OCI-LY3 (cell line): ENCODE results near the gene PTPN20.
A peak's percentile ranks its signal among the peaks of the same experiment; 100 is the strongest.

Source experiments
- H2AFZ ChIP-seq: fragments of 200-600, 300-600 bp; shearing (Covaris generic); 2 replicates; pipeline ENCODE4 v1.6.0; 2014; ENCODE audit warnings: antibody characterized with exemption, low read depth, low read length
- H3K27ac ChIP-seq: fragments of 200-600, 300-600 bp; sonication (generic); 2 replicates; pipeline ENCODE4 v1.5.1; 2014; ENCODE audit warnings: mild to moderate bottlenecking, low read length, moderate library complexity, mixed read lengths
- H3K27me3 ChIP-seq: fragments of 200-600, 300-600 bp; sonication (generic); 2 replicates; pipeline ENCODE4 v1.6.1; 2014; ENCODE audit warnings: low read depth, low read length, mixed read lengths
- H3K36me3 ChIP-seq: fragments of 200-600, 300-600 bp; sonication (generic); replicated peaks from 2 replicates; pipeline ENCODE3; 2014; ENCODE audit warnings: low read depth, low read length, mixed read lengths
- H3K4me1 ChIP-seq: fragments of 300-600, 200-600 bp; sonication (generic); 2 replicates; pipeline ENCODE4 v1.6.1; 2014; ENCODE audit warnings: low read length, mixed read lengths
- H3K4me2 ChIP-seq: fragments of 200-600, 300-600 bp; sonication (generic); 2 replicates; pipeline ENCODE4 v1.6.1; 2014; ENCODE audit warnings: low read length, mixed read lengths
- H3K4me3 ChIP-seq: fragments of 300-600, 200-600 bp; sonication (generic); 2 replicates; pipeline ENCODE4 v1.5.1; 2014; ENCODE audit warnings: antibody characterized with exemption, mild to moderate bottlenecking, low read length, moderate library complexity
- H3K79me2 ChIP-seq: fragments of 300-600, 200-600 bp; shearing (Covaris generic); 2 replicates; pipeline ENCODE4 v1.6.1; 2014; ENCODE audit warnings: mild to moderate bottlenecking, low read length, mixed read lengths
- H3K9ac ChIP-seq: fragments of 300-600, 200-600 bp; shearing (Covaris generic); 2 replicates; pipeline ENCODE4 v1.6.0; 2014; ENCODE audit warnings: mild to moderate bottlenecking, low read length, moderate library complexity
- H3K9me3 ChIP-seq: fragments of 200-600, 300-600 bp; shearing (Covaris generic); 2 replicates; pipeline ENCODE4 v1.6.1; 2014; ENCODE audit warnings: low read length, mixed read lengths; ENCODE audit not compliant: insufficient read depth
- H4K20me1 ChIP-seq: fragments of 200-600, 300-600 bp; sonication (generic); 2 replicates; pipeline ENCODE4 v1.6.1; 2016; ENCODE audit warnings: low read length, mixed read lengths; ENCODE audit not compliant: insufficient read depth
- EZH2phosphoT487 ChIP-seq: fragments of 200-600 bp; shearing (Covaris generic); IDR thresholded peaks from 2 replicates; pipeline ENCODE4 v1.6.1; 2018; ENCODE audit warnings: antibody characterized with exemption, mixed run types, low read depth
- TF ChIP-seq, protein P1 (sequence below): fragments of 200-600, 300-600 bp; sonication (generic); IDR thresholded peaks from 2 replicates; pipeline ENCODE4 v1.5.1; 2014; ENCODE audit warnings: antibody characterized with exemption, low read length, low read depth

PTPN20 gene

DNA sequence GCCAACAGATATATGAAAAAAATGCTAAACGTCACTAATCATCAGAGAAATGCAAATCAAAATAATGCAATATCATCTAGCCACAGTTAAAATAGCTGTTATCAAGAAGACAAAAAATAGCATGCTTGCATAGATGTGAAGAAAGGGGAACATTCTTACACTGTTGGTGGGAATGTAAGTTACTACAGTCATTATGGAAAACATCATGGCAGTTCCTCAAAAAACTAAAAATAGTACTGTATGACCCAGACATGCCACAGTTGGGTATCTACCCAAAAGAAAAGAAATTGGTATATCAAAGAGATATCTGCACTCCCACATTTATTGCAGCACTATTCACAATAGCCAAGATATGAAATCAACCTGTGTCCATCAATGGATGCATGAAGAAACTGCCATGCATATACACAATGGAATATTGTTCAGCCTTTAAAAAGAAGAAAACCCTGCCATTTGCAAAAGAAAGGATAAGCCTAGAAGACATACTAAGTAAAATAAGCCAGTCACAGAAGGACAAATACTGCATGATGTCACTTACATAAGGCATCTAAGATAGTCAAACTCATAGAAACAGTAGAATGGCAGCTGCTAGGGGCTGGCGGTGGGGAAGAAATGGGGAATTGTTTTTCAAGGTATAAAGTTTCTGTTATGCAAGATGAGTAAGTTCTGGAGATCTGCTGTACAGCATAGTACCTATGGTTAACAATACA is 107.0 kb downstream of the PTPN20 start:
- H3K27ac ChIP-seq = peak overlapping the region; percentile 68
- peak overlapping the region; percentile 55 for H3K4me2 ChIP-seq
- no peak overlapping the region for H3K9ac ChIP-seq
- H3K9me3 ChIP-seq = no peaks in the 10 kb centered on the region
- H4K20me1 ChIP-seq = no peaks in the 10 kb centered on the region
- peaks cover 58% of the 10 kb centered on the region for H3K4me1 ChIP-seq
- no peaks in the 10 kb centered on the region for H3K27me3 ChIP-seq
- H3K4me3 ChIP-seq = no peak overlapping the region
- no peak for TF ChIP-seq EZH2phosphoT487
- TF ChIP-seq, protein P1, sequence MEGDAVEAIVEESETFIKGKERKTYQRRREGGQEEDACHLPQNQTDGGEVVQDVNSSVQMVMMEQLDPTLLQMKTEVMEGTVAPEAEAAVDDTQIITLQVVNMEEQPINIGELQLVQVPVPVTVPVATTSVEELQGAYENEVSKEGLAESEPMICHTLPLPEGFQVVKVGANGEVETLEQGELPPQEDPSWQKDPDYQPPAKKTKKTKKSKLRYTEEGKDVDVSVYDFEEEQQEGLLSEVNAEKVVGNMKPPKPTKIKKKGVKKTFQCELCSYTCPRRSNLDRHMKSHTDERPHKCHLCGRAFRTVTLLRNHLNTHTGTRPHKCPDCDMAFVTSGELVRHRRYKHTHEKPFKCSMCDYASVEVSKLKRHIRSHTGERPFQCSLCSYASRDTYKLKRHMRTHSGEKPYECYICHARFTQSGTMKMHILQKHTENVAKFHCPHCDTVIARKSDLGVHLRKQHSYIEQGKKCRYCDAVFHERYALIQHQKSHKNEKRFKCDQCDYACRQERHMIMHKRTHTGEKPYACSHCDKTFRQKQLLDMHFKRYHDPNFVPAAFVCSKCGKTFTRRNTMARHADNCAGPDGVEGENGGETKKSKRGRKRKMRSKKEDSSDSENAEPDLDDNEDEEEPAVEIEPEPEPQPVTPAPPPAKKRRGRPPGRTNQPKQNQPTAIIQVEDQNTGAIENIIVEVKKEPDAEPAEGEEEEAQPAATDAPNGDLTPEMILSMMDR = no peak
- H2AFZ ChIP-seq = no peak overlapping the region
- no peaks in the 10 kb centered on the region for H3K79me2 ChIP-seq
- no peaks in the 10 kb centered on the region for H3K36me3 ChIP-seq

DNA sequence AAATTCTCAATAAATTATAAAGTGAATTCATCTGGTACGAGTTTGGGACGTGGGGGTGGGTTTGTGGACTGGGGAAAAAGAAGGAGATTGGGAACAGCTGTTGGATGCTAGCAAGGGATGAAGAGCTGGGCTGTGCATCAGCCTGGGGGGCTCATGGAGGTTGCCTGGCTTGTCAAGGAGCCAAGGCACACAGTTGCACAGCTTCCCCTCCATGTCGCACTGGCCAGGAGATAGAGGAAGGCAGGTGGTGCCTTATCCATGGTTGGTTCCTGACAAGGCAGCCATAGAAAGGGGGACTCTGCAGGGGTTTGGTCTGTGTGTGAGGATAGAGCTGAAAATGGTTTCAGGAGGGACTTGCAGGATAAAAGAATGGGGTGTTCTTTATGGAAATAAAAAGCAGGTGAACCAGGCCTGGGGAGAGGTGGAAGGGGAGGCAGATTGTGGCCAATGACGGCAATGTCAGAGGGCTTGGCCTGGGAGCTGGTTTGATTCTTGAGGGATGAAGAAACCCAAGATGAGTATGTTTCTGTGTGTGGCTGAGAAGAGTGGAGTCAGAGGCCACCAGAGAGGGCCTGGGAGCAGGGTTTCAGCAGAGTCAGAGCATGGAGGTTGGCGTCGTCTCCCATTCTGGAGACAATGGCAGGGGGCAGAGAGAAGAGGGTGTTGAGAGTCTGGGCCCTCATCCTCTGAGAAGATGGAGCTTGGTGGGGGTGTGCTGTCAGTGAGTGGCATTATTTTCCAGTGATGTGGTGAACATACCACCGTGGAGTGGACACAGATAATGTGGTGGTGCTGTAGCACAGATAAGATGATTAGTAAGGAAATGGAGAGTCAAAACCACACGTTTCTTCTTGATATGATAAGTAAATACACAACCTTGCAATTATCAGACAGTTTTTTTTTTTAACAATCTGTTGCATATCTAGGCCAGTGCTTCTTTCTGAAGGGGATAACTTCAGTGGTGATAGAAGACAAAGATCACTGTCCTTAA is 108.2 kb downstream of the PTPN20 start:
- H3K27ac ChIP-seq = peak overlapping the region; percentile 68
- H3K27me3 ChIP-seq = no peaks in the 10 kb centered on the region

DNA sequence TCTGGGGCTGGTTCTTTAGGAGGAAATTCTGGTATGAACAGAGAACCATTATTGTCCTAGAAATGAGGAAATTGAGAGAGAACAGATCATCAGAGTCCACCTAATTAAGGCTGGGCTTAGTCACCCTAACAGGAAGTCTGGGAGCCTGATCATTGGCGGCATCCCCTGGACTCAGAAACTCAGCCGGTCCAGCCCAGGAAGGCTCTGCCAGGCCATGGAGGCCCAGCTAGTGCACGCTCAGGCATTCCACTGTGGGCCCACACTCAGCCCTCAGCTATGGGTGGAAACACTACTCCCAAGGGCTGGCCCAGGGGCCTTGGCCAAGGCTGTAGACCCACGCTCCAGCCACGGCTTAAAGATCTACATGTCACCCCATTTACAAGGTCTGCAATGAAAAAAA is 109.2 kb downstream of the PTPN20 start:
- Histone ChIP-seq H3K9ac (no peak overlapping the region), H3K4me1 (peaks cover 53% of the 10 kb centered on the region), H3K27me3 (no peaks in the 10 kb centered on the region), H3K4me2 (no peak overlapping the region), H3K27ac (no peak overlapping the region), H3K36me3 (no peaks in the 10 kb centered on the region), H4K20me1 (no peaks in the 10 kb centered on the region), H2AFZ (no peak overlapping the region), H3K9me3 (no peaks in the 10 kb centered on the region), H3K4me3 (no peak overlapping the region), H3K79me2 (no peaks in the 10 kb centered on the region)
- no peak for TF ChIP-seq EZH2phosphoT487
- TF ChIP-seq, protein P1 = no peak

More for the DNA sequence above, 108.2 kb downstream of the PTPN20 start:
- TF ChIP-seq, protein P1 = no peak
- no peak for TF ChIP-seq EZH2phosphoT487
- H3K36me3 ChIP-seq = no peaks in the 10 kb centered on the region
- no peak overlapping the region; the same call in 1 of the 2 replicates for H2AFZ ChIP-seq
- peaks cover 59% of the 10 kb centered on the region for H3K4me1 ChIP-seq
- no peaks in the 10 kb centered on the region for H3K79me2 ChIP-seq
- H4K20me1 ChIP-seq = no peaks in the 10 kb centered on the region
- H3K9me3 ChIP-seq = no peaks in the 10 kb centered on the region
- no peak overlapping the region for H3K9ac ChIP-seq
- H3K4me2 ChIP-seq = peak overlapping the region; percentile 55; the same call in 1 of the 2 replicates
- peak overlapping the region; percentile 1; the same call in 1 of the 2 replicates for H3K4me3 ChIP-seq

DNA sequence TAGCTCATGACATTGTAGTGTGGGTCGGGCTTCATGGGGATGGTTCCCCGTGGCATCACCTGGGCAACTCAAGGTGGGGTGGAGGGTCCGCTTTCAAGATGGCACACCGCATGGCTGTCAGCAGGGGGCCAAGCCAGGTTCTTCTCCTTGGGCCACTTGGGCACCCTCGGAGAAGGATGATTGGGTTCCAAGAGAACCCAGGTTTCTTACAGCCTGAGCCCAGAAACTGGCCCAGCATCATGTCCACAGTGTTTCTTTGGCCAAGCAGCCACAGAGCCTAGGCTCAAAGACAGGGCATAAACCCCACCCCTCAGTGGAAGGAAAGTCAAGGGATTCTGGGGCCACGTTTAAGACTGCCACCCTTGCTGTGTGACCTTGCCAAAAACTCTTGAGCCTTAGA is 110.6 kb downstream of the PTPN20 start:
- Histone ChIP-seq H3K36me3 (no peaks in the 10 kb centered on the region), H3K9me3 (no peaks in the 10 kb centered on the region), H3K4me2 (no peak overlapping the region), H2AFZ (peak overlapping the region; percentile 39; the same call in 1 of the 2 replicates), H3K27me3 (no peaks in the 10 kb centered on the region), H3K79me2 (no peaks in the 10 kb centered on the region), H4K20me1 (no peaks in the 10 kb centered on the region), H3K9ac (no peak overlapping the region), H3K27ac (no peak overlapping the region), H3K4me1 (peaks cover 53% of the 10 kb centered on the region), H3K4me3 (no peak overlapping the region)
- no peak for TF ChIP-seq EZH2phosphoT487
- TF ChIP-seq, protein P1 = no peak
